Effector CD8-positive, alpha-beta T cell (primary cell): Measurements from ENCODE around the gene CRAT.
"Not testable (repeated sequence)": the region's sequence is repeated elsewhere in the genome, so short reads cannot be mapped to it uniquely, and the experiment has no call there.

Source experiments
- DNase-seq: peaks from one replicate; lab custom pipeline; 2025; lab: John Stamatoyannopoulos, UW

CRAT gene

GRCh38 chr9:129138476-129139232 is 28.1 kb upstream of the CRAT start:
- no peak for DNase-seq

- no peak for DNase-seq
These were observed 27.5 kb upstream of the CRAT start for GRCh38 chr9:129138144-129138462.

- no peak for DNase-seq
These were observed 26.9 kb upstream of the CRAT start for GRCh38 chr9:129137292-129138143.

DNA sequence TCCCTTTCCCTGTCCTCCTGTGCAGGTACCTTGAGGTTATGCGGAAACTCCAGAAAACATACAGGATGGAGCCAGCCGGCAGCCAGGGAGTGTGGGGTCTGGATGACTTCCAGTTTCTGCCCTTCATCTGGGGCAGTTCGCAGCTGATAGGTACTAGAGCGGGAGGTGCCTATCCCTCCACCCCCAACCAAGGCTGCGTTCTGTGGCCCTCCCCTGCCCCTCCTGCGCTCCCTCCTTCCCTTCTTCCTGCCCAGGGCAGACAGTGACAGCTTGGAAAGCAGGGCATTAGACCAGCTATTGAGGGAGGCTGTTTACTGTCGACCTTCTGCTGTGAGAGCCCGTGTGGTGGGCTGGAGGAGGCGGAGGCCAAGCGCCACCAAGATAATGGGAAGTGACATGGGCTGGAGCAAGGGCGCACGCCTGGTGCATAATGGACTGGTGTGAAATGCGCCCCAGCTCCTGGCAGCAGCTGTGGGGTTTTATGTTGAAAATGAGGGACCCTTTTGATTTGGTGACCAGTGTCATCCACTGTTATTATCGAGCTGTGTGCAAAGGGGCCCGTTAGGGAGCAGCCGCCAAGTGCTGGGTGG is 25.9 kb upstream of the CRAT start:
- DNase-seq, result no peak

- DNase-seq, result no peak
These were observed 24.9 kb upstream of the CRAT start for GRCh38 chr9:129135476-129135875.

DNA sequence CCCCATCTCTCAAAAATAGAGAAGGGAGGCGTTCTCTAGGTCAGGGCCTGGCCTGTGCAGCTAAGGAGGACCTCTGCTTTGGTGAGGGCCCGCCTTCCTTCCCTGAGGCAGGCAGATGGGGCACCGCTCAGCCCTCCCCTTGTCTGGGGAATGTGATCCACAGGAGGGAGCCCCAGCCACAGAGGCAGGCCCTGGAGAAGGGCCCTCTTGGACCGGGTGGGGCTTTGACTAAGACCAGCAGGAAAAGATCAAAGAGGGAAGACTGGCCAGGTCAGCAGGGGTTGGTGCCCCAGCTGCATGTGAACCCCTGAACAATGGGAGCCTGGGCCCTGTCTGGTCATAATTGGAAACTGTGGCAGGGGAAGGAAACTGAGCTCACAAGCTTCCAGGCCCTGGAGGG is 22.5 kb upstream of the CRAT start:
- DNase-seq, result no peak

GRCh38 chr9:129131300-129132145 is 20.9 kb upstream of the CRAT start:
- DNase-seq, result peak; percentile 74

GRCh38 chr9:129130791-129131190 is 20.2 kb upstream of the CRAT start:
- DNase-seq, result no peak

- not testable (repeated sequence) for DNase-seq
These were observed 19.7 kb upstream of the CRAT start for GRCh38 chr9:129130271-129130670.

- no peak for DNase-seq
These were observed 18.1 kb upstream of the CRAT start for GRCh38 chr9:129128689-129129088.

DNA sequence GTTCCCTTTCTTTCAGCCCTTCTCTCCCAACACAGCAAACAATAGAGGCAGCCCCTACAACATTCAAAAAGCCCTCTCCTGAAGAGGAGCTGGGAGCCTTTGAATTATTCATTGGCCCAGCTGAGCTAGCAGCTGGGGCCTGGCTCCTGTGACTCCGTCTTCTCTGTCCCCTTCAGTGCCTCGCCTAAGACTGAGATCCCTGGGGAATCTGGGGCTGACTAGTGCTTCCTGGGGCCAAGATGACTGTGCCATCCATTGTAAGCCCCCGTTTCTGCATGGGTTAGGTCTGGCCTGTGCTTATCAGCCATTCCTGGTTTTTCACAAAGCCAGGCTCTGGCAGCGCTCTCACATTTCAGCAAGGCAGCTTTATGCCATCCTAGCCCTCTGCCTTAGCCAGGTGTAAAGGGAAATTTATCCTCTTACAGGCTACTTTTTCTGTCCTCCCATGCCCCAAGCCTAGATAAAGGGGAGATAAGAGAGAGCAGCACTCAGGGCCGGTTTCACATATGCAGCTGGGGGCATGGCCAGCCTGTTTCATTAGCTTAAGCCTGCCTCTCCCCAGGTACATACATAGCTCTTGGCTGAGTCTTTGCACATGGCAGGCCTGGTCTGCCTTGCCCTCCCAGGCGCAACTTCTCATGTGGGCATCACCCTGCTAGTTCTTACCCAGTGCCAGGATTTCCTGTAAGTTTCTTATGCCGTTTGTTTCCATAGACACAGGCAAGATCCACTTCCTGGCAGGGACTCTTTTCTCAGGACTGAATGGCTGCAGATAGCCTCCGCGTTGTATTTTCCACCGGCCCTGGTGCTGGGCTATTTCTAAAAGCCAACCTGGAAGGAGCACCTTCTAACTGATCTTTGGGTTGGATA is 16.4 kb upstream of the CRAT start:
- DNase-seq, result no peak

- DNase-seq, result no peak
These were observed 14.9 kb upstream of the CRAT start for GRCh38 chr9:129125478-129125877.

DNA sequence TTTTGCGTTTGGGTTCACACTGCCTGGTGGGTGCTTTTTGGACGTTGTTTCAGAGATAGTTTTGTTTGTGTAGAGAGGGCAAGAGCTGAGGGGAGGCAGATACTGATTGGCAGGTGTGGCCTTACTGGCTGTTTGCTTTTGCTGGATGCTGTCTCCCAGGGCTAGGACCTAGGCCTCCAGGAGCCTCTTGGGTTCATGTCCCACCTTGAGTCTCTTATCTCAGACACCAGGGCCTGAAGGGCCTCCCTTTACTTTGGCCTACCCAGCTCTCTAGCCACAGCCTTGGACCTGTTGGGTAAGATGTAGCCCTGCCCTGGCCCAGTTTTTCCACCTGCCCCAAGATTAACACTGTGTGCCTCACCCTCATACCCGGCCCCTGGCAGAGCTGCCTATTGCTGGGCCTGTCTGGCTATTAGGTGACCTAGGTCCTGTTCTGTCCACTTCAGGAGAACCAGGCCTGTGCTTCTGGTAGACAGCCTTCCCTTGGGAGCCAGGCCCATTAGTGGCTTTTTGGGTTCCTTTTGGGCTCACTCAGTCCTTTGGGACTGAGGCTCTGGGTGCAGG is 14.0 kb upstream of the CRAT start:
- DNase-seq, result no peak

DNA sequence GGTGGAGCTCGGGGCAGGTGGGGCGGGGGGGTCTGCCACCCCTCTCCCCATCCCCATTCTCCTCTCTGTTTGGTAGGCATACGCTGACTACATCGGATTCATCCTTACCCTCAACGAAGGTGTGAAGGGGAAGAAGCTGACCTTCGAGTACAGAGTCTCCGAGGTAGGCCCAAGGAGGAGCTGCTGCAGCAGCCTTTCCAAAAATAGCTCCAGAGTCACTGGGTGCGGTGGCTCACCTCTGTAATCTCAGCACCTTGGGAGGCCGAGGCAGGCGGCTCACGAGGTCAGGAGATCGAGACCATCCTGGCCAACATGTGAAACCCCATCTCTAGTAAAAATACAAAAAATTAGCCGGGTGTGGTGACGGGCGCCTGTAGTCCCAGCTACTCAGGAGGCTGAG is 12.4 kb upstream of the CRAT start:
- not testable (repeated sequence) for DNase-seq

GRCh38 chr9:129122133-129122532 is 11.5 kb upstream of the CRAT start:
- DNase-seq, result no peak

GRCh38 chr9:129121483-129121882 is 10.9 kb upstream of the CRAT start:
- no peak for DNase-seq

DNA sequence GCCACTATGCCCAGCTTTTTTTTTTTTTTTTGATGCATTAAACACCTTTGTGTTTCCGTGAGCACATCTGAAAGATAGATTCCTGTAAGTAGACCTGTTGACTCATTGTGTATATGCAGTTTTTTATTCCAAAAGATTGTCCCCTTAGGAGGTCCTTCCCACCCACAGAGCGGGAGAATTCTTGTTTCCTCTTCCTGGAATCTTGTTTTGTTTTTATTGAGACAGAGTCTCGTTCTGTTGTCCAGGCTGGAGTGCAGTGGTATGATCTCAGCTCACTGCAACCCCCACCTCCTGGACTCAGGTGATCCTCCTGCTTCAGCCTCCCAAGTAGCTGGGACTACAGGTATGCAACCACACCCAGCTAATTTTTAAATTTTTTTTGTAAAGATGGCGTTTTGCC is 8.2 kb upstream of the CRAT start:
- no peak for DNase-seq

DNA sequence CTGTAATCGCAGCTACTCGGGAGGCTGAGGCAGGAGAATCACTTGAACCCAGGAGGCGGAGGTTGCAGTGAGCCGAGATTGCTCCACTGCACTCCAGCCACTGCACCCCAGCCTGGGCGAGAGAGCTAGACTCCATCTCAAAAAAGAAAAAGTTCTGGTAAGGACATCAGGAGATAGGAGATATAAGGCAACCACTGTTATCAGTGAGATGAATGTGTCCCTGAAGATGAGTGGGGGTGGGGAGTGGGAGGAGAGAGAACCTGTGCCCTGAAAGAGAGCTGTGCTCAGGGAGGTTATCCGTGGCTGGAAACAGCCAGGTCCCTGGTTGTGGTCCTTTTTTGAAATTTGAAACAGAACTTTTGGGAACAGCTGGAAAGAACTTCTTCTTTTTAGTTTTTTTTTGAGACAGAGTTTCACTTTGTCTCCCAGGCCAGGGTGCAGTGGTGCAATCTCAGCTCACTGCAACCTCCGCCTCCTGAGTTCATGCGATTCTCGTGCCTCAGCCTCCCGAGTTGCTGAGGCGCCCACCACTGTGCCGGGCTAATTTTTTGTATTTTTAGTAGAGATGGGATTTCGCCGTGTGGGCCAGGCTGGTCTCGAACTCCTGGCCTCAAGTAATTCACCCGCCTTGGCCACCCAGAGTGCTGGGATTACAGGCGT is 3.2 kb upstream of the CRAT start:
- DNase-seq, result no peak

DNA sequence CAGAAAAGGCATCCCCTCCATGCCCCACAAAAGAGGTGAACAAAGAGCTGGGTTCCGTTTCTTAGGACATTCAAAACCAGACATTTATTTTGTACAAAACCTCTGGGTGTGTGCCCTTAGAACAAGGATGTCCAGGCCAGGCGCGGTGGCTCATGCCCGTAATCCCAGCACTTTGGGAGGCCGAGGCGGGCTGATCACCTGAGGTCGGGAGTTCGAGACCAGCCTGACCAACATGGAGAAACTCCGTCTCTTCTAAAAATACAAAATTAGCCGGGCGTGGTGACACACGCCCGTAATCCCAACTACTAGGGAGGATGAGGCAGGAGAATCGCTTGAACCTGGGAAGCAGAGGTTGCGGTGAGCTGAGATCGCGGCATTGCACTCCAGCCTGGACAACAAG is 1.9 kb upstream of the CRAT start:
- DNase-seq, result not testable (repeated sequence)

DNA sequence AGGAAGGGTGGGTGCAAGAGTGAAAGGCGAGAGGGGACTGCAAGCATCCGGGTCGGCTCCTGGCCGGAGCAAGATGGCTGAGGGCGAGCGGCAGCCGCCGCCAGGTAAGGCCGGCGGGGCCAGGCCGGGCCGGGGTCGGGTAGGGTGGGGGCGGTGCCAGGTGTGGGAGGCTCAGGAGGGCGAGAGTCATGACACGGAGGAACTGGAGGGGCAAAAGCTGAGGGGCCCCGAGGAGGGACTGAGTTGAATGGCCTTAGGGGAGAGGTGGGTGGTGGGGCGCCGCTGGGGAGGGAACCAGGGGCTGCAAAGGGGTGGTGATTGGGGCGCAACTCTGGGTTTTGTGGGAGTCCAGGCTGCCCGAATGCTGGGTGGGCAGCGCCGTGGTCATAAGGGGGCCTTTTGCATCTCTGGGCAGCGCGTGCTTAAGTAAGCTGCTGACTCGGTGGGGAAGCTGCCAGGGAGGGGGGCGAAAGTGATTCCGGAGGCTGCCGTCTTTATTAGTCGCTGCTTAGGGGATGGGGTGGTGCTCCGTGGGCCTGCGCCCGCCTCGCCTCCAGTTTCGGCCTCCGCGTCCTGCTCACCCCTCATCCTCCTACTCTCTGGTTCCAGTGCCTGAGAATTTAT is 1.0 kb upstream of the CRAT start:
- no peak for DNase-seq
